HG02973 (cell line): ENCODE data around the gene GPR173.

Source experiments
- ATAC-seq: cut with Tn5 transposase; IDR thresholded peaks from one replicate; pipeline ENCODE4 v1.9.1; 2021; ENCODE audit warnings: moderate library complexity; ENCODE audit not compliant: unreplicated experiment

GPR173 gene

GRCh38 chrX:53088136-53088974, 39.8 kb downstream of the GPR173 start:
- ATAC-seq, result no peak

- no peak for ATAC-seq
These were observed 40.7 kb downstream of the GPR173 start for GRCh38 chrX:53089224-53089842.

GRCh38 chrX:53089925-53090324, 41.3 kb downstream of the GPR173 start:
- ATAC-seq, result no peak

GRCh38 chrX:53091354-53091753, 42.8 kb downstream of the GPR173 start:
- ATAC-seq, result no peak

GRCh38 chrX:53093177-53093655, 44.6 kb downstream of the GPR173 start:
- peak; percentile 47 for ATAC-seq

- ATAC-seq, result peak; percentile 68
These were observed 45.4 kb downstream of the GPR173 start, which contains the start of gene KANTR for GRCh38 chrX:53093748-53094581. KANTR (plus strand) TSS chrX:53094142; CDS start chrX:53124273, 30,131 bp downstream.

- ATAC-seq, result no peak
These were observed 46.0 kb downstream of the GPR173 start for GRCh38 chrX:53094582-53094905.

GRCh38 chrX:53095796-53096195, 47.2 kb downstream of the GPR173 start:
- no peak for ATAC-seq

GRCh38 chrX:53114864-53115549, 66.4 kb downstream of the GPR173 start:
- no peak for ATAC-seq

- no peak for ATAC-seq
These were observed 66.9 kb downstream of the GPR173 start for GRCh38 chrX:53115550-53115874.

GRCh38 chrX:53116101-53116500, 67.5 kb downstream of the GPR173 start:
- no peak for ATAC-seq

GRCh38 chrX:53122013-53122412, 73.4 kb downstream of the GPR173 start:
- no peak for ATAC-seq

GRCh38 chrX:53125506-53125905, 76.9 kb downstream of the GPR173 start:
- no peak for ATAC-seq

- ATAC-seq, result no peak
These were observed 77.8 kb downstream of the GPR173 start for GRCh38 chrX:53126377-53126776.

- ATAC-seq, result no peak
These were observed 79.6 kb downstream of the GPR173 start for GRCh38 chrX:53128097-53128749.
